CD4-positive, alpha-beta T cell (primary cell): ENCODE results near the gene C10orf62. TPM values are rescaled to one million over a fixed set of nuclear protein-coding genes. Genes with fewer than 3 reads are reported as not detected.

ENCODE experiments used
- ATAC-seq: fragments of 200-7000 bp; cut with Tn5 transposase; one replicate; pipeline ENCODE4 v1.10.0; 2022; ENCODE audit warnings: mild to moderate bottlenecking; ENCODE audit not compliant: poor library complexity
- CTCF ChIA-PET: fragments of 350-600 bp; sonication (Branson Sonifier 250); formaldehyde crosslinking; loops from one replicate; lab custom pipeline; 2021; ENCODE audit warnings: antibody characterized with exemption, inconsistent platforms; lab: Charles Lee
- POLR2A ChIA-PET: fragments of 350-600 bp; sonication (Branson Sonifier 250); formaldehyde crosslinking; loops from one replicate; lab custom pipeline; 2021; ENCODE audit warnings: antibody characterized with exemption, inconsistent platforms; lab: Charles Lee
- DNase-seq, 14 experiments: peaks; one replicate each; pipeline ENCODE4 v3.0.0-alpha.2; 2013 to 2020; ENCODE audit warnings: mixed read lengths in 2 of 14
- H3K27ac ChIP-seq, 2 donors: one replicate each; pipeline versions ENCODE4 v1.5.1 to v1.7.0; 2013; ENCODE audit warnings: low read length in 2 of 2, low read depth in 1 of 2, mild to moderate bottlenecking in 1 of 2
- H3K27me3 ChIP-seq, 2 experiments: 1 replicate in 1 of 2; 2 replicates in 1 of 2; pipeline versions ENCODE4 v1.6.1 to v1.7.0; 2013; ENCODE audit warnings: low read length in 2 of 2, control low read depth in 1 of 2, mild to moderate bottlenecking in 1 of 2, moderate library complexity in 1 of 2; ENCODE audit not compliant: insufficient read depth in 2 of 2, control insufficient read depth in 1 of 2
- H3K36me3 ChIP-seq: one replicate; pipeline ENCODE4 v1.6.1; 2013; ENCODE audit warnings: low read length, control low read depth; ENCODE audit not compliant: insufficient read depth
- H3K4me1 ChIP-seq: one replicate; pipeline ENCODE4 v1.6.1; 2013; ENCODE audit warnings: low read length, control low read depth; ENCODE audit not compliant: insufficient read depth
- H3K4me3 ChIP-seq: one replicate; pipeline ENCODE4 v1.5.1; 2013; ENCODE audit warnings: mild to moderate bottlenecking, low read length, moderate library complexity
- H3K9me3 ChIP-seq, 2 experiments: 1 replicate in 1 of 2; 2 replicates in 1 of 2; pipeline versions ENCODE4 v1.6.1 to v1.7.0; 2013; ENCODE audit warnings: low read length in 2 of 2, mild to moderate bottlenecking in 2 of 2, control low read depth in 1 of 2, moderate library complexity in 1 of 2; ENCODE audit not compliant: control insufficient read depth in 1 of 2, insufficient read depth in 1 of 2
- H3K27ac Mint-ChIP-seq: one replicate; pipeline ENCODE4 v1.8.0; 2020; ENCODE audit warnings: mixed read lengths
- H3K27me3 Mint-ChIP-seq: one replicate; pipeline ENCODE4 v1.8.0; 2021; ENCODE audit warnings: mixed read lengths
- H3K36me3 Mint-ChIP-seq: one replicate; pipeline ENCODE4 v1.8.0; 2021; ENCODE audit warnings: low read depth, mixed read lengths
- H3K4me1 Mint-ChIP-seq: one replicate; pipeline ENCODE4 v1.8.0; 2021; ENCODE audit warnings: low read depth, mixed read lengths
- H3K4me3 Mint-ChIP-seq: one replicate; pipeline ENCODE4 v1.8.0; 2020; ENCODE audit warnings: mild to moderate bottlenecking, mixed read lengths
- H3K9me3 Mint-ChIP-seq: one replicate; pipeline ENCODE4 v1.8.0; 2020; ENCODE audit warnings: mixed read lengths
- intact Hi-C, 2 experiments: fragments of 100-400 bp; cut with DNase I in 1 of 2; cut with micrococcal nuclease in 1 of 2; formaldehyde crosslinking; loops; one replicate each; pipeline versions ENCODE4 v1.15.1 to v1.9.0; 2023 to 2025; cut with DNase I, micrococcal nuclease
- total RNA-seq, 174 experiments: library from RNA in 2 of 174; stranded (reverse) in 2 of 174; gene quantifications; one replicate each; pipeline ENCODE4 v1.2.3 and lab custom pipeline; 2021 to 2026
- TF ChIP-seq, protein P1 (sequence below): fragments of 200-600 bp; IDR thresholded peaks from one replicate; pipeline ENCODE4 v1.8.0; 2022; ENCODE audit warnings: antibody characterized with exemption, mild to moderate bottlenecking

Gene C10orf62
- total RNA-seq, 2 experiments from 2014 or later: not detected

DNA sequence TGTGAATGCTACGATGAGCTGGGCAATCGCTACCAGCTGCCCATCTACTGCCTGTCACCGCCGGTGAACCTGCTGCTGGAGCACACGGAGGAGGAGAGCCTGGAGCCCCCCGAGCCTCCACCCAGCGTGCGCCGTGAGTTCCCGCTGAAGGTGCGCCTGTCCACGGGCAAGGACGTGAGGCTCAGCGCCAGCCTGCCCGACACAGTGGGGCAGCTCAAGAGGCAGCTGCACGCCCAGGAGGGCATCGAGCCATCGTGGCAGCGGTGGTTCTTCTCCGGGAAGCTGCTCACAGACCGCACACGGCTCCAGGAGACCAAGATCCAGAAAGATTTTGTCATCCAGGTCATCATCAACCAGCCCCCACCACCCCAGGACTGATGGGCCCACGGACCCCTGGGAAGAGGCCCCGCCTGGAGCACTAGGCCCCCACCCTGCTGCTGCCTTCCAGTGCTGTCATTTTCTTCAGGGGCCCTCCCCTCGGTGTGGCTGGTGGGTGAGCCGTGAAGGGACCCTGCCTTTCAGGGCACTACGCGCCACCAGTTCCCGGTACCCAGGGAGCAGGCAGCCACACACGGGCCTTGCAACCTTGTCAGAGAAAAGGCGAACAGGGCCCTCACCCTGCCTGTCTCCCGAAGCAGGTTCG is 19.3 kb upstream of the C10orf62 start:
- POLR2A ChIA-PET: no interaction called here
- no peaks in the 10 kb centered on the region for H3K4me1 Mint-ChIP-seq

DNA sequence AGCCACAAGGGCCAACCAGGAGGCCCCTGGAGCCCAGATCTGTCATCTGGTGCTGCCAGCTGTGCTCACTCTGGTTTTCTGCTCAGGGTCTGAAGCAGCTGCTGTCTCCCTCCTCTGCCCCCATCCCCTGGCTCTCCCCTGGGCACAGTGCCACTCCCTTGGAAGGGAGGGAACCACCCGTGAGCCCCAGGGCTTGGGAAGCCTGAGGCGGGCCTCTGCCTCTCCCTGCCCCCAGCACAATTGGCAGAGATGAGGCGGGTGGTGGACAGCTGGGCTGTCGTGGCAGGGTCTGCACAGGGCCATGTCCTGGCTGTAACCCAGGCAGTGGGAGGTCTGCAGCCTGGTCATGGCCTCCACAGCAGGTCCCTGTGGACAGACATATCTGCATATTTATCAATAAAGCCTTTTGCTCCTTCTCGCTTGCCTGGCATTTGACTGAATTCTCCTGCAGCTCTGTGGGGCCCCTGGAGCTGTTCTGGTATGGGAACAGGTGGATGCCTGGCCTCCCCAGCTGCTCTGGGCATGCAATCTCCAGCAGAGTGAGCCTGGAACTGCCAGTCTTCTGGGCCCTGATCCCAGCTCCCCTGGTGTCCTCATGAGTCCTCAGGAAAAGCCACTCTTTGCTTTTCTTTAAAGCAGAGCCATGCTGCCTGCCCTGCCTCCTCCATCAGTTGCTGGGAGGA is 18.6 kb upstream of the C10orf62 start:
- no peak overlapping the region for H3K4me3 Mint-ChIP-seq
- Histone ChIP-seq H3K27ac (no peak overlapping the region), H3K4me1 (no peaks in the 10 kb centered on the region), H3K9me3 (no peaks in the 10 kb centered on the region), H3K4me3 (no peak overlapping the region), H3K36me3 (no peaks in the 10 kb centered on the region), H3K27me3 (no peaks in the 10 kb centered on the region)
- intact Hi-C loops: no loop called here
- no peaks in the 10 kb centered on the region for H3K9me3 Mint-ChIP-seq
- no peaks in the 10 kb centered on the region for H3K4me1 Mint-ChIP-seq
- TF ChIP-seq, protein P1, sequence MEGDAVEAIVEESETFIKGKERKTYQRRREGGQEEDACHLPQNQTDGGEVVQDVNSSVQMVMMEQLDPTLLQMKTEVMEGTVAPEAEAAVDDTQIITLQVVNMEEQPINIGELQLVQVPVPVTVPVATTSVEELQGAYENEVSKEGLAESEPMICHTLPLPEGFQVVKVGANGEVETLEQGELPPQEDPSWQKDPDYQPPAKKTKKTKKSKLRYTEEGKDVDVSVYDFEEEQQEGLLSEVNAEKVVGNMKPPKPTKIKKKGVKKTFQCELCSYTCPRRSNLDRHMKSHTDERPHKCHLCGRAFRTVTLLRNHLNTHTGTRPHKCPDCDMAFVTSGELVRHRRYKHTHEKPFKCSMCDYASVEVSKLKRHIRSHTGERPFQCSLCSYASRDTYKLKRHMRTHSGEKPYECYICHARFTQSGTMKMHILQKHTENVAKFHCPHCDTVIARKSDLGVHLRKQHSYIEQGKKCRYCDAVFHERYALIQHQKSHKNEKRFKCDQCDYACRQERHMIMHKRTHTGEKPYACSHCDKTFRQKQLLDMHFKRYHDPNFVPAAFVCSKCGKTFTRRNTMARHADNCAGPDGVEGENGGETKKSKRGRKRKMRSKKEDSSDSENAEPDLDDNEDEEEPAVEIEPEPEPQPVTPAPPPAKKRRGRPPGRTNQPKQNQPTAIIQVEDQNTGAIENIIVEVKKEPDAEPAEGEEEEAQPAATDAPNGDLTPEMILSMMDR: no peak
- ChIA-PET CTCF (no interaction called here), POLR2A (no interaction called here)
- no peak overlapping the region for H3K27ac Mint-ChIP-seq
- ATAC-seq: no peak
- no peaks in the 10 kb centered on the region for H3K36me3 Mint-ChIP-seq
- no peaks in the 10 kb centered on the region for H3K27me3 Mint-ChIP-seq
- DNase-seq: no peak

More for the DNA sequence above, 19.3 kb upstream of the C10orf62 start:
- no peak overlapping the region for H3K27ac ChIP-seq
- Mint-ChIP-seq H3K27me3 (no peaks in the 10 kb centered on the region), H3K27ac (no peak overlapping the region), H3K36me3 (no peaks in the 10 kb centered on the region), H3K9me3 (no peaks in the 10 kb centered on the region), H3K4me3 (no peak overlapping the region)
- H3K27me3 ChIP-seq: no peaks in the 10 kb centered on the region
- ATAC-seq (no peak), DNase-seq (no peak)
- H3K9me3 ChIP-seq: no peaks in the 10 kb centered on the region
- H3K4me3 ChIP-seq: no peak overlapping the region
- CTCF ChIA-PET: no interaction called here
- intact Hi-C loops: no loop called here
- no peaks in the 10 kb centered on the region for H3K4me1 ChIP-seq
- TF ChIP-seq, protein P1: no peak
- H3K36me3 ChIP-seq: no peaks in the 10 kb centered on the region

DNA sequence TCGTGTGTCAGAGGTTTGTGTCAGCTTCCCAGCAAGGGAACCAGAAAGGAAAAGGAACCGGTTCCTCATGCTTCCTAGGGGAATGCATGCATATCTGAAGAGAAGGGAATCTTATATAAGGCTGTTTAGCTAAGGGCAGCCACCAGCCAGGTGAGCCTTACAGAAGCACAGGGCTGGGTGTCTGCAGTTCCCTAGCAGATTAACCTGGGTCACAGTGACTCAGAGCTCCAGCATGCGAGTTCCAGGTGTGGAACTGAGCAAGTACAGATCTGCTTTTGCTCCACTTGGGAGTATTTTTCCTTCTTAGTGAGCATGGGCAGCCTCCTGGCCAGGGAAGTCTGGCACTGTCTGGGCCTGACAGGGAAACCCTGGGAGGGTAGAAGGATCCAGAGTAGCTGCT is 17.9 kb upstream of the C10orf62 start:
- Mint-ChIP-seq H3K27ac (no peak overlapping the region), H3K27me3 (no peaks in the 10 kb centered on the region), H3K4me1 (no peaks in the 10 kb centered on the region), H3K36me3 (no peaks in the 10 kb centered on the region), H3K9me3 (no peaks in the 10 kb centered on the region), H3K4me3 (no peak overlapping the region)
- TF ChIP-seq, protein P1: no peak
- H3K27ac ChIP-seq: no peak overlapping the region
- H3K4me1 ChIP-seq: no peaks in the 10 kb centered on the region
- ATAC-seq: no peak
- no peak for DNase-seq
- H3K4me3 ChIP-seq: no peak overlapping the region
- no peaks in the 10 kb centered on the region for H3K27me3 ChIP-seq
- no peaks in the 10 kb centered on the region for H3K9me3 ChIP-seq
- CTCF ChIA-PET: interaction anchor here (0.6 to 1.2 kb wide), 2 partner anchors 37 to 115 kb away, joined by 3 to 4 read pairs; partner anchors contain the start of gene AVPI1
- no peaks in the 10 kb centered on the region for H3K36me3 ChIP-seq
- intact Hi-C loops: loop anchor here in 1 of 2 experiments (1.0 kb wide), 1 partner anchor 160 kb away; no protein-coding TSS in a partner anchor
- POLR2A ChIA-PET: no interaction called here
